Globus pallidus (tissue), 1 donor: ENCODE measurements around the gene ARL17B.
A peak's percentile ranks its signal among the peaks of the same experiment; 100 is the strongest.
"Not testable (repeated sequence)": the region's sequence is repeated elsewhere in the genome, so short reads cannot be mapped to it uniquely, and the experiment has no call there.

Experiments
- DNase-seq: peaks from one replicate; pipeline ENCODE4 v3.0.0-alpha.2; 2015; ENCODE audit warnings: low spot score

The ARL17B gene

DNA sequence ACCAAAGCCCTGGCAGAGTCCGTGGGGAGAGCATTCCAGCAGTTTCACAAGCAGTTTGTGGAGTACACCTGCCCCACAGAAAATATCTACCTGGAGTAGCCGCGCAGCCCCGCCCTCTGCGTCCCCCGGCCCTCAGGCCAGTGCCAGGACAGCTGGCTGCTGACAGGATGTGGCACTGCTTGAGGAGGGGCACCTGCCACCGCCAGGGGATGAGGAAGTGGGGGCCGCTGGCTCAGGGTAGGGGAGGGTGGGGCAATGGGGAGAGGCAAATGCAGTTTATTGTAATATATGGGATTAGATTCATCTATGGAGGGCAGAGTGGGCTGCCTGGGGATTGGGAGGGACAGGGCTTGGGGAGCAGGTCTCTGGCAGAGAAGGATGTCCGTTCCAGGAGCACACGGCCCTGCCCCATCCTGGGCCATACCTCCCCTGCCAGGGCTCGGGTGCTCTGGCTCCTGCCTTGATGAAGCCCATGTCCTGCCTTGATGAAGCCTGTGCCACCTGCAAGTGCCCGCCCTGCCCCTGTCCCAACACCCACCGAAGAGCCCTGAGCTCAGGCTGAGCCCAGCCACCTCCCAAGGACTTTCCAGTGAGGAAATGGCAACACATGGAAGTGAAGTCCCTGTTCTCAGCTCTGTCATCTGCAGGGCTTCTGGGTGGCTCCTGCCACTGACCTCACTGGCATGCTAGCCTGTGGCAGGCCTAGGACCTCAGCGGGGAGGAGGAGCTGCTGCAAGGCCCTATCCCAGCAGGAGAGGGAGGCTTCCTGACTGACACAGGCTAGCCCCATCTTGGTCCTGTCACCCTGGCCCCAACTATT lies 116.4 kb downstream of the ARL17B start:
- DNase-seq = not testable (repeated sequence)

DNA sequence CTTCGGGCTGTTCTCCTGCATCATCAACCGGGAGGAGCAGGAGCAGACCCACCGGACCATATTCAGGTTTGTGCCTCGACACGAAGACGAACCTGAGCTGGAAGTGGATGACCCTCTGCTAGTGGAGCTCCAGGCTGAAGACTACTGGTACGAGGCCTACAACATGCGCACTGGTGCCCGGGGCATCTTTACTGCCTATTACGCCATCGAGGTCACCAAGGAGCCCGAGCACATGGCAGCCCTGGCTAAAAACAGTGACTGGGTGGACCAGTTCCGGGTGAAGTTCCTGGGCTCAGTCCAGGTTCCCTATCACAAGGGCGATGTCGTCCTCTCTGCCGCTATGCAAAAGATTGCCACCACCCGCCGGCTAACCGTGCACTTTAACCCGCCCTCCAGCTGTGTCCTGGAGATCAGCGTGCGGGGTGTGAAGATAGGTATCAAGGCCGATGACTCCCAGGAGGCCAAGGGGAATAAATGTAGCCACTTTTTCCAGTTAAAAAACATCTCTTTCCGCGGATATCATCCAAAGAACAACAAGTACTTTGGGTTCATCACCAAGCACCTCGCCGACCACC lies 117.1 kb downstream of the ARL17B start:
- DNase-seq = not testable (repeated sequence)

DNA sequence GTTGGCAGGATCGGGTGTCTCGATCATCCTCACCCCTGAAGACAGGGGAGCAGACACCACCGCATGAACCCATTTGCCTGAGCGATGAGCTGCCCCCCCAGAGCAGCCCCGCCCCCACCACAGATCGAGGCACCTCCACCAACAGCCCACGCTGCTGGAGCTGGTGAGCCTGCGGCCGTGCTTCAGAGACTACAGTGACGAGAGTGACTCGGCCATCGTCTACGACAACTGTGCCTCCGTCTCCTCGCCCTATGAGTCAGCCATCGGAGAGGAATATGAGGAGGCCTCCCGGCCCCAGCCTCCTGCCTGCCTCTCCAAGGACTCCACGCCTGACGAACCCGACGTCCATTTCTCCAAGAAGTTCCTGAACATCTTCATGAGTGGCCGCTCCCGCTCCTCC lies 117.6 kb downstream of the ARL17B start:
- DNase-seq = not testable (repeated sequence)

DNA sequence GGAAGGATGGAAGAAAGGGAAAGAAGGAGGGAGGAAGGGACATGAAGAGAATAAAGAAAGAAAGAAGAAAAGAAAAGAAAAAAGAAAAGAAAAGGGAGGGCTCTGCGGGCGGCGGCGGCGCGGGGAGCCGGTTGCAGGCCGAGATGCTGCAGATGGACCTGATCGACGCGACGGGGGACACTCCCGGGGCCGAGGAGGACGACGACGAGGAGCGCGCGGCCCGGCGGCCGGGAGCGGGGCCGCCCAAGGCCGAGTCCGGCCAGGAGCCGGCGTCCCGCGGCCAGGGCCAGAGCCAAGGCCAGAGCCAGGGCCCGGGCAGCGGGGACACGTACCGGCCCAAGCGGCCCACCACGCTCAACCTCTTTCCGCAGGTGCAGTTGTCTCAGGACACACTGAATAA lies 118.1 kb downstream of the ARL17B start:
- not testable (repeated sequence) for DNase-seq

DNA sequence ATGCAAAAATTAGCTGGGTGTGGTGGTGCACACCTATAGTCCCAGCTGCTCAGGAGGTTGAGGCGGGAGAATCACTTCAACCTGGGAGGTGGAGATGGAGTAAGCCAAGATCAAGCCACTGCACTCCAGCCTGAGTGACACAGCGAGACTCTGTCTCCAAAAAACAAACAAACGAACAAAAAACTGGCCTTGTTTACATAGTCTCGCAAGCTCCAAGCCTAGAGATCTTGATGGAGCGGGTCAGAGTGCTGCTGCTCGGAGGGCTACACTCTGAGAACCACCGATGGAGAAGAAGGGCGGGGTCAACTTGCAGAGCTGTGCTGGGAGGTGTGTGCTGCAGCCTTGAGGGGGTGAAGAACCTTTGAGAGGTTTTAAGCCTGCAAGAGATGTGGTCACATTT lies 130.2 kb downstream of the ARL17B start:
- DNase-seq = not testable (repeated sequence)

DNA sequence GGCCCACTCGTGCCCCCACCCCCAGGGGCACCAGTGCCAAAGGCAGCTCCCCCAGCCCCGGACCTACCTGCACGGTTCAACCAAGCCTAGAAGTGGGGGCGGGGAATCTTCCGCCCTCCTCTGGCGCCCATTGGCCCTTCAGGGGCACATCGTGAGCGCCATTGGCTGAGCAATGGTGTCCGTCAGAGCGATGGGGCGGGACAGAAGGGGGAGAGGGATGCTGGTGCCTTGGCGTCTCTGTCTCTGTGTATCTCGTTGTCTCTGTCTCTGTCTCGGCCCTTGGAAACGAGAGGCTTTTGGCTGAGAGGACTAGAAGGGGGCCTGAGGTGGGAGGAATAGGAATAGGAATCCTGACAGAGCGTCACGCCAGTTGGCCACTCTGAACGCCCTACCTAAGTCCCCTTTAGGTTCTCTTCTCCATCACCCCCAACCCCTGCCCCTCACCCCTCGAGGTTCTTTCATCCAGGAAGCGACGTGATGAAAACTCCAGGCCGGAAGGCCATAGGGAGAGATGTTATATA lies 136.2 kb downstream of the ARL17B start:
- DNase-seq = peak; percentile 97

- peak; percentile 16 for DNase-seq
These were observed 136.7 kb downstream of the ARL17B start for GRCh38 chr17:46224864-46225263.
